C4-2B (cell line): ENCODE results near the gene LGMN.

Experiments
- CTCF ChIP-seq: fragments of 450-650 bp; conservative IDR thresholded peaks from 2 replicates; pipeline ENCODE4 v1.5.1; 2017; ENCODE audit warnings: mild to moderate bottlenecking
- ZFX ChIP-seq: fragments of 450-650 bp; IDR thresholded peaks from 2 replicates; pipeline ENCODE4 v1.6.1; 2017

GRCh38 chr14:92783813-92784431, 35.5 kb upstream of the LGMN start:
- TF ChIP-seq CTCF: peak; percentile 80
- no peak for TF ChIP-seq ZFX
